ENCODE measurements around the gene ABHD1. TPM values are rescaled to one million over a fixed set of nuclear protein-coding genes. Genes with fewer than 3 reads are reported as not detected.
A peak's percentile ranks its signal among the peaks of the same experiment; 100 is the strongest.

The ABHD1 gene
- total and polyA plus RNA-seq, 12 donors: 0.61 to 6.0 (median 1.5) TPM; not detected in 1

GRCh38 chr2:27160191-27160590, 36.6 kb downstream of the ABHD1 start:
- Histone ChIP-seq H3K36me3 (replicated peaks in 1 of 2) (no peaks in the 10 kb centered on the region), H3K4me3 (no peak overlapping the region), H3K27ac (no peak overlapping the region), H3K4me1 (replicated peaks in 1 of 2) (no peaks in the 10 kb centered on the region), H3K27me3 (no peaks in the 10 kb centered on the region), H3K9me3 (replicated peaks in 1 of 3) (no peaks in the 10 kb centered on the region)
- intact Hi-C loops (cut with DNase I): no loop called here
- TF ChIP-seq CTCF (IDR thresholded peaks at IDR 0.05) (no peak), POLR2A (IDR thresholded peaks at IDR 0.05) (no peak)
- DNase-seq: no peak
- 86 to 93% (median 87%) methylated on average over 9 of the region's 9 CpGs for WGBS, 4 donors

DNA sequence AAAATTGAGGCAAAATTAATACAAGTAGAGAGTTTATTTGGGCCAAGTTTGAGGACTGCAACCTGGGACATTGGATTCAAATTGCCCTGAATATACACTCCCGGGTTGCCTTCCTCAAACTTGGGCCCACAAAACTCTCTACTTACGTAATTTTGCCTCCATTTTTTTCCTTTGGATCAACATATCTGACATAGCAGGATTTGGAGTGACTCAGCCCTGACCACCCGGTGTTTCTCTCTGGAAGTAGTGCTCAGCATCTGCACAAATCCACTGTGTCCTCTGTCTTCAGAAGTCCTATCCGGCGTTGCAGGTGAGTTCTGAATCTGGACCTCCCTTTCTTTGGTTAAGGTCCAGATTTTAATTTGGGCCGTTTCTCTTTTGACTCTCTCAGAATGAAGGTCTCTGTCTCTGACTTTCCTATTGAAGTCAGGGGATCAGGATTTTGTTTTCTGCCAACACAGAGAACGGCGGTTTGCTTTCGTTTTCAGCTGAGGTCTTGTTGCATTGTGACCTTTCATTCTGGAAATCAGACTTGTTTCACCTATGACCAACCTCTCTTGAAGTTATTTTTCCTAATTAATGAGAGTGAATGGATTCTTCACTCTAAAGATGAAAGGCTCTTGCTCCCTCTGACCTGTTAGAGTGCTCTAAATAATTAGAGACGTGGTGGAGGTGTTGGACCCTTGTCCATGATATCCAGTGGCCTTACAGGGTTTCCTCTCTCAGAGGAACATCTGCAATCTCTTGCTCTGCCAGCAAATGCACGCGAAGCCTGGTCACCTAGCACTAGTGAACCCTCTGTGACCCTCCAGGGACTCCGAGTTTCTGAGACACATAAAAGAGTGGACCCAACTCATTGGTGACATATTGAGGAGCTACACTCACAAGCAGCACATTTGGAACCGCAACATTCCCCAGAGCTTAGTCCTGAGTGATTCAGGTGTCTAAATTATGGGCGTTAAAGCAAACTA, 38.8 kb downstream of the ABHD1 start:
- no peak for DNase-seq
- no peaks in the 10 kb centered on the region for H3K36me3 ChIP-seq (replicated peaks in 1 of 2)
- WGBS, 4 donors: 80 to 86% (median 81%) methylated on average over 15 of the region's 15 CpGs
- H3K27me3 ChIP-seq: no peaks in the 10 kb centered on the region
- intact Hi-C loops (cut with DNase I): no loop called here
- TF ChIP-seq POLR2A (IDR thresholded peaks at IDR 0.05) (peak in 1 of 2 donors; percentile 6), CTCF (IDR thresholded peaks at IDR 0.05) (no peak)
- H3K4me1 ChIP-seq (replicated peaks in 1 of 2): no peaks in the 10 kb centered on the region
- no peak overlapping the region for H3K4me3 ChIP-seq
- no peak overlapping the region for H3K27ac ChIP-seq
- H3K9me3 ChIP-seq (replicated peaks in 1 of 3): no peaks in the 10 kb centered on the region

GRCh38 chr2:27164960-27165763, 41.5 kb downstream of the ABHD1 start:
- TF ChIP-seq CTCF (IDR thresholded peaks at IDR 0.05) (no peak), POLR2A (IDR thresholded peaks at IDR 0.05) (no peak)
- intact Hi-C loops (cut with DNase I): no loop called here
- Histone ChIP-seq H3K9me3 (replicated peaks in 1 of 3) (no peaks in the 10 kb centered on the region), H3K27ac (no peak overlapping the region), H3K27me3 (no peaks in the 10 kb centered on the region), H3K4me3 (no peak overlapping the region), H3K4me1 (replicated peaks in 1 of 2) (peaks cover 0 to 3% of the 10 kb centered on the region in 2 donors), H3K36me3 (replicated peaks in 1 of 2) (no peaks in the 10 kb centered on the region)
- 90 to 92% (median 91%) methylated on average over 8 of the region's 8 CpGs for WGBS, 4 donors
- no peak for DNase-seq

Data from adrenal gland (tissue), 12 donors.